Sigmoid colon (tissue), 7 donors: ENCODE results near the gene PDE6D. TPM values are rescaled to one million over a fixed set of nuclear protein-coding genes. Genes with fewer than 3 reads are reported as not detected.

ENCODE experiments used
- DNase-seq: peaks from one replicate; pipeline ENCODE4 v3.0.0-alpha.2; 2019
- H3K27ac ChIP-seq, 4 donors: fragments of 200-600 bp; sonication (generic); one replicate each; pipeline ENCODE4 v1.5.1; 2016 to 2019; ENCODE audit warnings: mild to moderate bottlenecking in 1 of 4
- H3K27me3 ChIP-seq, 3 donors: fragments of 200-600 bp; sonication (generic); one replicate each; pipeline ENCODE4 v1.5.1; 2019; ENCODE audit warnings: mild to moderate bottlenecking in 1 of 3
- H3K36me3 ChIP-seq, 4 donors: fragments of 200-600 bp; sonication (generic); one replicate each; pipeline ENCODE4 v1.5.1; 2016 to 2019
- H3K4me1 ChIP-seq, 4 donors: fragments of 200-600 bp; sonication (generic); one replicate each; pipeline ENCODE4 v1.5.1; 2017 to 2019
- H3K4me3 ChIP-seq, 4 donors: fragments of 200-600 bp; sonication (generic); one replicate each; pipeline ENCODE4 v1.5.1; 2017 to 2019; ENCODE audit warnings: mild to moderate bottlenecking in 2 of 4, moderate library complexity in 1 of 4
- H3K9me3 ChIP-seq, 4 donors: fragments of 200-600 bp in 3 of 4; sonication (generic) in 3 of 4; one replicate each; pipeline versions ENCODE4 v1.5.1 to v1.6.1; 2013 to 2019
- CTCF ChIP-seq, 4 experiments: fragments of 450-650 bp in 3 of 4; fragments of 200-600 bp in 1 of 4; IDR thresholded peaks; one replicate each; pipeline ENCODE4 v1.5.1; 2016 to 2019; ENCODE audit warnings: antibody characterized with exemption in 4 of 4, mild to moderate bottlenecking in 3 of 4, moderate library complexity in 2 of 4
- EP300 ChIP-seq, 4 donors: sonication (generic); formaldehyde crosslinking; IDR thresholded peaks; one replicate each; pipeline ENCODE4 v1.6.1; 2017; ENCODE audit warnings: antibody characterized with exemption in 4 of 4
- POLR2A ChIP-seq, 2 donors: fragments of 450-650 bp; IDR thresholded peaks; one replicate each; pipeline ENCODE4 v1.6.1; 2016; ENCODE audit warnings: antibody characterized with exemption in 2 of 2, mild to moderate bottlenecking in 2 of 2, moderate library complexity in 2 of 2
- POLR2AphosphoS5 ChIP-seq, 4 donors: sonication (generic); formaldehyde crosslinking; IDR thresholded peaks; one replicate each; pipeline ENCODE4 v1.6.1; 2017; ENCODE audit warnings: antibody characterized with exemption in 4 of 4
- WGBS, 2 donors: extraction: QIAGEN DNeasy Blood & Tissue Kit; methylation state at CpG; one replicate each; pipeline ENCODE4 v1.1.7; 2013; 5-methylcytosine and 5-hydroxymethylcytosine counted together
- intact Hi-C: fragments of 100-400 bp; cut with DNase I; formaldehyde crosslinking; loops from one replicate; pipeline ENCODE4 v1.15.1; 2023
- polyA plus RNA-seq, 3 donors: library from polyadenylated mRNA; stranded (reverse); fragments of 200-250 nt; gene quantifications; one replicate each; pipeline ENCODE4 v1.2.3, GENCODE V29; 2013
- total RNA-seq, 4 donors: library from RNA; depleted of rRNA; stranded (reverse); fragments of >200 nt; gene quantifications; one replicate each; pipeline ENCODE4 v1.1.0, GENCODE V29; 2016
- donor health status: healthy with polysubstance abuse.
- donor health status: Bipolar disorder and iron deficiency.
- donor health status: healthy.

The PDE6D gene
- total and polyA plus RNA-seq, 7 donors, result 19.9 to 44.9 (median 24.6) TPM

DNA sequence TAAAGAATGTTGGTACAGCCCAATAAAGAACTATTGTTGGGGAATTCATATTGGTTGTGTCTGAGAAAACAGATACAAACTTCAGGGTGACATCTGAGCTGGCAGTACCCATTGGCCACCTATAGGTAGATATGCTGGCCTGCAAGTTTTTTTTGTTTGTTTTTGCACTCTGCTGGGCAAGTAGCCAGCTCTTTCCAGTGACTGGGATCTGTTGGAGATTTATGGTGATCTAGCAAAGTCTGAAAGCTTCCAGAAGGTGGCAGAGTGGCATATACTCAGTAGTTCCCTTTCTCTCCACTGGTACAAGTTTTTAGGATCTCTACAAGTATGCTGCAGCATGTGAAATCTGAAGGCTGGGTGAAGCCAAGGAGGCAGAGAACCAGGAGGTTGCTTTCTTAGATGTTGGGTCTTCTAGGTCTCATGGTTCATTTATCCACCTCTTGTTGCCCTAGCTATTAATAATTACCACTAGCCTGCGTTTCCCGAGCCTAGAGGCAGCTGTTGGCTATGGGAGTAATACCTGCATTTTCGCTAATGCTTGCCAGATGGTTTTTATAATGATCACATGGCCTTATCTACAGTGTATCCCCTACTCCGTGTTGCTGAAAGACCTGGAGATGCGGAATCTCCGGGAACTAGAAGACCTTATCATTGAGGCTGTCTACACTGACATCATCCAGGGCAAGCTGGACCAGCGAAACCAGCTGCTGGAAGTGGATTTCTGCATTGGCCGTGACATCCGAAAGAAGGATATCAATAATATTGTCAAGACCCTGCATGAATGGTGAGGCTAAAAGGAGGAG, 14.6 kb upstream of the PDE6D start:
- TF ChIP-seq EP300 (IDR thresholded peaks at IDR 0.05) (no peak), POLR2A (IDR thresholded peaks at IDR 0.05) (no peak)
- 81 to 90% methylated on average over 9 of the region's 9 CpGs for WGBS, 2 donors

GRCh38 chr2:231794383-231794782, 13.3 kb upstream of the PDE6D start:
- H3K27ac ChIP-seq, result no peak overlapping the region
- H3K36me3 ChIP-seq, result peaks cover 7 to 94% (median 35%) of the 10 kb centered on the region in 4 donors
- no peaks in the 10 kb centered on the region for H3K27me3 ChIP-seq
- intact Hi-C loops, result no loop called here
- DNase-seq, result no peak
- H3K4me1 ChIP-seq, result peaks cover 0 to 6% (median 0%) of the 10 kb centered on the region in 4 donors
- H3K9me3 ChIP-seq, result no peaks in the 10 kb centered on the region
- WGBS, 2 donors, result 97 to 98% methylated on average over 3 of the region's 3 CpGs
- TF ChIP-seq POLR2A (IDR thresholded peaks at IDR 0.05), result no peak
- no peak for TF ChIP-seq POLR2AphosphoS5 (IDR thresholded peaks at IDR 0.05)
- TF ChIP-seq CTCF (IDR thresholded peaks at IDR 0.05), result no peak
- TF ChIP-seq EP300 (IDR thresholded peaks at IDR 0.05), result no peak
- H3K4me3 ChIP-seq, result no peak overlapping the region

More for the DNA sequence above, 14.6 kb upstream of the PDE6D start:
- Histone ChIP-seq H3K4me3 (no peak overlapping the region), H3K9me3 (no peaks in the 10 kb centered on the region), H3K36me3 (peaks cover 8 to 97% (median 36%) of the 10 kb centered on the region in 4 donors), H3K27ac (no peak overlapping the region), H3K4me1 (peaks cover 0 to 6% (median 0%) of the 10 kb centered on the region in 4 donors), H3K27me3 (no peaks in the 10 kb centered on the region)
- no peak for DNase-seq
- intact Hi-C loops, result no loop called here

DNA sequence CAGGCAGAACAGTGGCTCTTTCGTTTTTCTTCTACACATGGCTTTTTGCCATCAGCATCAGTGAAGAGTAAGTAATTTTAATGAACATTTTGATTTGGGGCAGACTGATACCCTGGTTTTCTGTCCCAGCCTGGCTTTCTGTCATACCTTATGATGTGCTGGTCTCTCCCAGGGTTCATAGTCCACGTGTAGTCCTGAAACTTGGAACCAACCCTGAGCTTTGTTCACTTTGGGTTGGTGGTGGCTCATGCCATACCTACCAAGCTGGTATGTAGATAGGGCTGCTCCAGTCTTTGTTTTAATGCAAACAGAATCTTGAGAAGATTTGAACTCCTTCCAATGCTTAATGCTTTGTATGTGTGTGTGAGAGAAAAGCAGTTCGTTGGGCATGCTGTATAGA, 10.0 kb upstream of the PDE6D start:
- 75 to 86% methylated on average over 3 of the region's 3 CpGs for WGBS, 2 donors
- intact Hi-C loops, result no loop called here

GRCh38 chr2:231786917-231787292, 5.8 kb upstream of the PDE6D start:
- peaks cover 0 to 35% (median 9%) of the 10 kb centered on the region in 4 donors for H3K36me3 ChIP-seq
- DNase-seq, result no peak
- no peaks in the 10 kb centered on the region for H3K27me3 ChIP-seq
- intact Hi-C loops, result loop anchor here (2.0 to 10.0 kb wide), 3 partner anchors 102 to 320 kb away; partner anchors contain the start of gene DIS3L2
- H3K4me1 ChIP-seq, result peaks cover 0 to 50% (median 46%) of the 10 kb centered on the region in 4 donors
- peak overlapping the region; percentile 77 to 100 (median 92) for H3K4me3 ChIP-seq
- H3K27ac ChIP-seq, result peak overlapping the region; percentile 78 to 84 (median 80)
- WGBS, 2 donors, result 13 to 25% methylated on average over 11 of the region's 11 CpGs
- H3K9me3 ChIP-seq, result no peaks in the 10 kb centered on the region
- TF ChIP-seq EP300 (IDR thresholded peaks at IDR 0.05), result no peak

More for the DNA sequence above, 10.0 kb upstream of the PDE6D start:
- Histone ChIP-seq H3K36me3 (peaks cover 0 to 77% (median 22%) of the 10 kb centered on the region in 4 donors), H3K27ac (no peak overlapping the region), H3K9me3 (no peaks in the 10 kb centered on the region), H3K4me3 (no peak overlapping the region), H3K27me3 (no peaks in the 10 kb centered on the region), H3K4me1 (peaks cover 0 to 27% (median 16%) of the 10 kb centered on the region in 4 donors)
- DNase-seq, result no peak
- no peak for TF ChIP-seq POLR2AphosphoS5 (IDR thresholded peaks at IDR 0.05)
- TF ChIP-seq POLR2A (IDR thresholded peaks at IDR 0.05), result no peak
- no peak for TF ChIP-seq CTCF (IDR thresholded peaks at IDR 0.05)
- no peak for TF ChIP-seq EP300 (IDR thresholded peaks at IDR 0.05)

GRCh38 chr2:231786177-231786916, 5.3 kb upstream of the PDE6D start, which contains the start of gene COPS7B:
COPS7B (plus strand) TSS chr2:231786445; CDS start chr2:231788571, 2,126 bp downstream.
- WGBS, 2 donors, result 1% methylated on average over 69 of the region's 69 CpGs

More at GRCh38 chr2:231786177-231786916, 5.3 kb upstream of the PDE6D start, which contains the start of gene COPS7B:
- H3K27me3 ChIP-seq, result no peaks in the 10 kb centered on the region
- H3K27ac ChIP-seq, result peak within 1 kb of the TSS; percentile 78 to 84 (median 80)
- peaks cover 0 to 51% (median 46%) of the 10 kb centered on the region in 4 donors for H3K4me1 ChIP-seq
- TF ChIP-seq POLR2A (IDR thresholded peaks at IDR 0.05) (no peak), EP300 (IDR thresholded peaks at IDR 0.05) (peak in 1 of 4 donors; percentile 13), POLR2AphosphoS5 (IDR thresholded peaks at IDR 0.05) (peak in 3 of 4 donors; percentile 60 to 68 (median 66))
- peak within 1 kb of the TSS; percentile 77 to 100 (median 92) for H3K4me3 ChIP-seq
- H3K36me3 ChIP-seq, result peaks cover 0 to 30% (median 6%) of the 10 kb centered on the region in 4 donors
- no peaks in the 10 kb centered on the region for H3K9me3 ChIP-seq
- intact Hi-C loops, result loop anchor here (2.0 to 10.0 kb wide), 3 partner anchors 102 to 319 kb away; partner anchors contain the start of gene DIS3L2
- peak; percentile 86 for DNase-seq
